Endometrial microvascular endothelial cells (primary cell): ENCODE results near the gene DCXR. TPM values are rescaled to one million over a fixed set of nuclear protein-coding genes. Genes with fewer than 3 reads are reported as not detected.

Experiments
- in situ Hi-C: cut with HindIII; loops from 2 replicates; pipeline ENCODE4 v1.10.0; 2017; ENCODE audit warnings: low sequenced_read_pairs, low pct_unique_long_range_greater_than_20kb; ENCODE audit errors: inconsistent ontology term
- total RNA-seq: library from RNA; depleted of rRNA; stranded (reverse); fragments of >200 nt; gene quantifications from one replicate; pipeline ENCODE4 v1.2.3, GENCODE V29; 2015; ENCODE audit errors: inconsistent ontology term

DCXR gene
- total RNA-seq, 1 donor from 2014 or later = 133 TPM

DNA sequence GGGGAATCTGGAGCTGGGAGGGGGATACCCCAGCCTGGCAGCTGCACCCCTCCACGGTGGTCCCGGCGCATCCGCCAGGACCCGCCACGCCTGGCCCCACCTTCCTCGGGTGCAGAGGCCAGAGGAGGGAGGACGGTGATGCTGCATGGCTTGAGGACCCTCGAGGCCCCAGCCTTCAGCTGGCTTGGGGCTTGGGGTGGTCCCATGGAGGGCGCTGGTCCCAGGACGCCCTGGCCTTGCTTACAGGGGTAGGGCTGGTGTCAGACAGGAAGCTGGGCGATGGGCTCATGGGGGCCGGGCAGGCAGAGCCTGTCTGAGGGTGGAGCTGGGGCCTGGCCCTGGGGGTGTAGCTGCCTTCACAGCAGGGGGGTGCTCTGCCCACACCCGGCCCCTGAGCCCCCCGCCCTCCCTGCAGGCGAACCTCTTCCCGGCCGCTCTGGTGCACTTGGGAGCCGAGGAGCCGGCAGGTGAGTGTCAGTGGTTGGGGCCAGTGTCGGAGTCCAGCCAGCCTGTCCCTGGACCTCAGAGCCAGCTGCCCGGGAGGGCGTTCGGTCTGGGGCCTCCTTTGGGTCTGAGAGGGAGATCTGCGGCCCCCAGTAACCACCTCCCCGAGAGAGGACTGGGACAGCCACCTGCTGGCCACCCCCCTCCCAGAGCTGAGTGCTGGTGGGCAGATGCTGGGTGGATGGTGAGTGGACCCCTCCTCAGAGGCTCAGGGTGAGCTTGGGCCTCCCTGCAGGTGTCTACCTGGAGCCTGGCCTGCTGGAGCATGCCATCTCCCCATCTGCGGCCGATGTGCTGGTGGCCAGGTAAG is 21.2 kb downstream of the DCXR start:
- in situ Hi-C loops = no loop called here

DNA sequence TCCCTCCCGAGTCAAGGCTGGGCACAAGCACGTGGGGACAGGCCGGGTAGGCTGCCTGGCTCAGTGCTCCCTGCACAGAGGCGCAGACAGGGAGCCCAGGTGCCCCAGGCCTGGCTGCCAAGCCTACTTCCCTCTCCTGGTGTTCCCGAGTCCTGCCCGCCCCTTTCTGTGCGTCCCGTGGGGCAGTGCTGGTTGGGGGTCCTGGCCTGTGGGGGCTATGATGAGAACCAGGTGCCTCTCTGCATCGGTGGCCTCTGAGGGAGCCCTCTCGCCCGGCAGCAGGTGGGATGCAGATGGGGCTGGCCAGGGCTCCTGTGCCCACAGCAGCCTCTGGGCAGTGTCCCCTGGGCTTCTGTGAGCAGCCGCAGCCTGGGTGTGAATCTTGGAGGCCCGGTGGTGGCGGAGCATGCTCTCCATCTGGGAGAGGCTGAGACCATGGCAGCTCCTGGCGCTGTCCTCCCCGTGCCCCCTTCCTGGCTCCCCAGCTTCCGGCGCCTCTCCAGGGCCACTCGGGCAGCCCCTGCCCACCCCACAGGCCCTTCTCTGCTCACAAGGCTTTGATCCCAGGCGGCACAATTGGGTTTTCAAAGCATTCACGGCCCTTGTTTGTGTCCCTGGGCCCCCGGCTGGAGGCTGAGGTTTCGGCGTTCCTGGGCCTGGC is 22.1 kb downstream of the DCXR start:
- in situ Hi-C loops = no loop called here

DNA sequence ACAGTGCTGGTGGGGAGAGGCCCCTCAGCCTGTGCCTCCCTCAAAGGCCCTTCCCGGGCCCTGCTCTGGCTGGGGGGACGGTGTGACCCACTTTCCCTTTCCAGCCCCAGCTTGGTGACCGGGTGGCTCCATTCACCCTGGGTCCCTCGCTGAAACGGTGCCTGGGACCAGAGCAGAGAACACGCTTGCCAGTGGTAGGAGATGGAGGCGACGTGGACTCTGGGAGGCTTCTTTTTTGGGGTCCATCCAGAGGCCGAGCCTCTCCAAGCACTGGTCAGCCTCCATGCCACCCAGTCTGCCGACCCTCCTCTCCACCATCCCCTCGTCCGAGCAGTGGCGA is 22.6 kb downstream of the DCXR start:
- in situ Hi-C loops = no loop called here

DNA sequence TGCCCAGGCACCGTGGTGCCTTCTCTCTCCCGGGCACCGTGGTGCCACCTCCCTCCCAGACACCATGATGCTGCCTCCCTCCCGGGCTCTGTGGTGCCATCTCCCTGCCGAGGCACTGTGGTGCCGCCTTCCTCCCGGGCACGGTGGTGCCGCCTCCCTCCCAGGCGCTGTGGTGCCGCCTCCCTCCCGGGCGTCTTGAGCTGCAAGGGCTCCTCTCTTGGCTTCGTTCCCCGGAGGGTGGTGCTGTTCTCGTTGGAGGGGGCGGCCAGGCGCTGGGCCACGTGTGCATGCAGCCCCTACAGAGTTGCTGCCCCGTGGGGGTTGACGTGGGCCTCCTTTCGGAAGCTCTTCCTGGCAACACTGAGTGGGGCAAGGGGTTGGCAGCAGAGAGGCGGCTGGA is 23.1 kb downstream of the DCXR start:
- in situ Hi-C loops = no loop called here

DNA sequence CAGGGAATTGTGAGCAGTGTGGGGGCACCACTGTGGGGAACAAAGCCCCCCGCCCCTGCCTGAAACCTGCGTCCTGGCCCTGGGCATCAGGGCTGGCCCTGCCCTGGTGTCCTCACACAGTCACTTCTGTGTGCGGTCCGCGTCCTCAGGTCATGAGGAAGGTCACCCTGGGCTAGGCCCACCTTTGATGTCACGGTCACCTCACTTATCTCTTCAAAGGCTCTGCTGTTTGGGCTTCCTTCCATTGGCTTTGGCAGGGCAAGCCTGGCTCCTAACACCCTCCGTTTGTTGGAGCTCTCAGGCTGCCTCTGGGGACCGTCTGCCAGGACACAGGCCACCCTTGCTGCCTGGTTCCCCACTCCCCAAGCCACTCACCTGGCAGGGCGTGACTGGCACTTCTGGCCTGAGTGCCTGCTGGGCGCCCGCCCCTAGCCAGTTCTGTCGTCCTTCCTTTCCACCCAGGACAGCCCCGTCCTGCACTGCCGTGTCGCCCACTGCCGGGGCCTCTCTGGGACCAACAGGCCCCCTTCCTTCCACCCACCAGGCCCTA is 23.6 kb downstream of the DCXR start:
- in situ Hi-C loops = no loop called here

DNA sequence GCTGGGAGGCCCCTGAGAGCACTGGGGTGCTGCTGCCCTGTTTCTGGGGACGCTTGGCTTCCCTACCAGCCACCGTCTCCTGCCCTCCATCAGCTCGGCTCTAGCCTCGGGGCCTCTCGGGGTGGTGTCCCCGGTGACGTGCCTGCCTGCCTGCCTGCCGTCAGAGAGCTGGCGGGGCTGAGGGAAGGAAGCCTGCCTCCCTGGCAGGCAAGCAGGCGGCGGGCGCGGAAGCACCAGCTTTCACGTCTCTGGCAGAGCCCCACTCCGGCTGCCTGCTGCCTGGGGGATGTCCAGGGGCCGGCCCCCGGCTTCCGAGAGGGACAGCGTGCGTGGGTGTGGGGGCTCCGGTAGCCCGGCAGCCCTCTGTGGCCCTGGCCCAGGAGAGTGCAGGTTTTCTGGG is 24.2 kb downstream of the DCXR start:
- in situ Hi-C loops = no loop called here

DNA sequence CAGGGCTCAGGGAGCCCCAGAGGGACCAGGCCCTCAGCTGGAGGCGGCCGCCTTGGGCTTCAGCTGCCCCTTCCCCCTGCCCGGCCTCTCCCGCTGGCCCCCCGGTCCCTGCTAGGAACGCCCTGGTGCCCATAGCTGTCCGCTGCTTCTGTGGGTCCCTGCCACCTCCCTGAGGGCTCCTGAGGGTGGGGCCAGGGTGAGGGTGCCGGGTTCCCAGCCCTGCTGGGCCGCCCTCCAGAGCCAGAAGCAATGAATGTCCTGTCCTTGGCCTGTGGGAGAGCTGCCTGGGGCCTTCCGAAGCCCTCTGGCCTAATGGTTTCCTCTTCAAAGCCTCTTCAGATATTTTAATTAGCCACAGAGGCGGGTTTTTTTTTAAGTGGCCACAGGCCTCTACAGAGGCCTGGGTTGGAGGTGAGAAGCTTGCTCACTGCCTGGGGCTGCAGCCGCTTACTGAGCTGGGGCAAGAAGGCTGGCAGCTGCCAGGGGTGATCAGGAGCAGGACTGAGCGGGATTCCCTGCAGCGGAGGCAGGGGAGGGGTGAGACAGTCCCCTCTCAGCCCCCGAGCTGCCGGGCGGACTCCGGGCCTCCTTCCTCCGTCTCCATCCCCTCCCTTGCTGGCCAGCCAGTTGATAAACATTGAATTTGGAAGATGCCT is 24.7 kb downstream of the DCXR start:
- in situ Hi-C loops = no loop called here

DNA sequence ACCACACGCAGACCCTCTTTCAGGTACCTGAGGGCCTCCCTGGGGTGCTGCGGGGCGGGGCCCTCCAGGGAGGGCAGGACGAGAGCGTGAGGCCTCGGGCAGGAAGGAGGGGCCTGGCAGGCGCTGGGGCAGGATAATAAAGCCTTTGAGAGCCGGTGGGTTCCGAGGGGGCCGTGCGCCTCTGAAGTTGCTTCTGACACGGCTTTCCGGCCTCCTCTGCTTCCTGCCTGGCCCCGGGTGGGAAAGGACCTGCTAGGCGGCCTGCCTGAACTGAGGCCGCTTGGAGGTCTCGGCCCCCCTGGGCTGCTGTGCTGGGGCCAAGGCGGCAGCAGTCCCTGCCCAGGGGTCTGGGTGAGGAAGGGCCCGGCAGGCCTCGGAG is 25.2 kb downstream of the DCXR start:
- in situ Hi-C loops = no loop called here

DNA sequence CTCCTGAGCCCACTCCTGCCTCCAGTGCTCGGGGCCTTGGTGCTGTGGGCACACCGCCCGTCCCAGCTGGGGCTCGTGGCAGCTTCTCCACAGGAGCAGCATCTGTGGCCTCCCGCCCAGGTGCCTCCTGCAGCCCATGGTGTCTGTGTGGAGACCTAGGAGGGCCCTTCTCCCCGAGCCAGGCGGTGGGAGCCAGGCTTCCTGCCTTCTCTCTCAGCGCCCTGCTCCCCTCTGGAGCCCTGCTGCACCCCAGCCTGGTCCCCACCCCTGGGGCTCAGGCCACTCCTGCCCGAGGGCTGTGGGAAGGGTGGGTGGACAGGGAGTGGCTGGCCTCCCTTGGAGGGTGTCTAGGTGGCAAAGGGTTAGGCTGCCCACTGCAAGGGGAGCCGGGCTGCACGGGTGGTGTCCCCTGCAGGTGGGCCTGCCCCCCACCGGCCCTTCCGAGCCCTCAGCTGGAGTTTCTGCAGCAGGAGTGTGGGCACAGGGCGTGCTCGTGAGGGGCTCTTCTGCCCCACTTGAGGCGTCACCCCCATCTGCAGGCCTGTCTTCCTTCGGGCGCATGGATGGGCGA is 25.8 kb downstream of the DCXR start:
- in situ Hi-C loops = no loop called here

DNA sequence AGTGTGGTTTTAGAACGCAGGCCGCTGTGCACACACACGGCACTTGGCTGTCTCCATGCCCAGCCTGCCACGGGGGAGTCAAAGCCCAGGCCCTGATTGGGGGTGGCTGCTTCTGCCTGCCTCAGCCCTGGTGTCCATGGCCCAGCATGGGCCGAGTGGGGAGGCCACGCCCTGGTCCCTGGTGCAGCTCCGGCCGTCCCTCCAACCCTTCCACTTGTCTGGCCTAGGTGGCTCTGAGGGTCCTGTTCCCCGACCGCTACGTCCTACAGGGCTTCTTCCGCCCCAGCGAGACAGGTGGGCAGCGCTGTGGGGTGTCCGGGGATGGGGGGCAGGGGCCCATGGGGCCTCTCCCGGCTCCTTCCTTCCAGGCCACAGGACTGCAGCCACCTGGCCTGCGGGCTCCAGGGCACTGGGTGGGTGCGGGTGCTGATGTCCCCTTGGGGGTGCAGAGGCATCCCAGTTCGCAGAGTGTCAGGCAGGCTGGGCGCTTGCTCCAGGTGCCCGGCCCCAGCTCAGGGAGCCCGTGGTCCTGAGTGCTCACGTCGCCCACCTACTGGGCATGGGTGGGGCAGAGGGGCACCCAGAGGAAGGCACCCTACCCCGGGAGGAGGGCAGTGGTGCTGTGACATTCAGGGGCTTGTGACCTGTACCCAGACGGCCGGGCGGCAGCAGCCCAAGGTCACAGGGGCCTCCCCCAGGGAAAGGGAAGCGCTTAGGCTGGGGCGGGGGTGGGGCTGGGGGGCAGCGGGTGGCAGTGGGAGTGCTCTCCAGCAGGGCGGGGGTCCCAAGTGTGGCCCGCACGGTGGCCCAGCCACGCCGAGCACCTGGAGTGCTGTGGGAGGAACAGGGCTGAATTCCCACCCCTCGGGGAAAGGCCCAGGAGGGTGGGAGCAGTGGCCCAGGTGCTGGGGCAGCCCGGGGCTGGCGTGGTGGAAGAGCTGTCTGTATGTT is 26.6 kb downstream of the DCXR start:
- in situ Hi-C loops = no loop called here

DNA sequence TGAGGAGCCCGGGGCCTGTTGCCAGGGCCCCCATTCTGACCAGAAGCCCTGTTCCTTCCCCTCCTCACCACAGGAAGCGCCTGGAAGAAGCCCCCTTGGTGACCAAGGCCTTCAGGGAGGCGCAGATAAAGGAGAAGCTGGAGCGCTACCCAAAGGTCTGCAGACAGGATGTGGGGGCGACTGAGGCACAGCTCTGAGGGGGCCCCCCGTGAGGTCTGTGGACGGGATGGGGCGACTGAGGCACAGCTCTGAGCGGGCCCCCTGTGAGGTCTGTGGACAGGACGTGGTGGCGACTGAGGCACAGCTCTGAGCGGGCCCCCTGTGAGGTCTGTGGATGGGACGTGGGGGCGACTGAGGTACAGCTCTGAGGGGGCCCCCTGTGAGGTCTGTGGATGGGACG is 28.1 kb downstream of the DCXR start:
- in situ Hi-C loops = no loop called here

DNA sequence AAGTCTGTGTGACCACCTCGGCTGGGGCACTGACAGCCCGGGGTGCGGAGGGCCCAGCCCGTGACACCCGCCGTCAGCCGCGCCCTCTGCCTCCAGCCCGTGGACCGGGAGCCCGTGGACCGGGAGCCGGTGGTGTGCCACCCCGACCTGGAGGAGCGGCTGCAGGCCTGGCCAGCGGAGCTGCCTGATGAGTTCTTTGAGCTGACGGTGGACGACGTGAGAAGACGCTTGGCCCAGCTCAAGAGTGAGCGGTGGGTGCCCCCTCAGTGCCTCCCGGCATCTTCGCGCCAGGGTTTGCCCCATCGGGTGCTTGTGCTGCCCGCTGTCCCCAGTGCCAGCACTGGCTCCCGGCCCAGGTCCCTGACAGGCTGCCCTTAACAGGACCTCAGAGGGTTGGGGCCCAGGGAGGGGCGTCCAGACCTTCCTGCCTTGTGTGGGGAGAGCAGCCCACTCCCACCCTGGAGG is 28.5 kb downstream of the DCXR start:
- in situ Hi-C loops = no loop called here

DNA sequence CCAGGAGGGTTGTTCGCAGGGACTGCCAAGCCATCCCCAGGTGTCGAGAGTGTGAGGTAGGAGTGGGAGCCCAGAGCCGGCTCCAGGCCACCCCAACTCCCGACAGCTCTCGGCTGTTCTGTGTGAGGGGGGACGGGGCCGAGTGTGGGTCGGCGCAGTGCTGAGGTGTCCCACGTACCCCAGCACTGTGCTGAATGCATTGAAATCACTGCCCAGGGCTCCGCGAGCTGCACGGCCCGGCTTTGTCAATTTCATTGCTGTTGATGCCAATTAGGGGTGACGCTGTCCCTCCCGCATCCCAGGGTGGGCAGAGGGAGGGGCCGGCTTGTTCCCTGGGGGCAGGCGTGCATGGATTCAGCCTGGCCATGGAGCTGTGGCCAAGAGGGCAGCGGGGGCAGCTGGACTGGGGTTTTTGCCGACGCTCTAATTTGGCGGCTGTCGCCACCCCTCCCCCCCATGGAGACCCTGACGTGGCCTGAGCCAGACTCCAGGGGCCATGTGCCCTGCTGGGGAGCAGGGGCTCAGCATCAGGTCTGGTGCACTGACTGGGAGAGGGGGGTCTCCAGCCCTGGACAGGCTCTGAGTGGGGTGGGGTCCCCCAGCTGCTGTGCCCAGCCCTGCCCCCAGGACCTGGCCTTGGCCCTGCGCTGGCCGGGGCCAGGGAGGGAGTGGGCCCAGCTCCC is 29.1 kb downstream of the DCXR start:
- in situ Hi-C loops = no loop called here

DNA sequence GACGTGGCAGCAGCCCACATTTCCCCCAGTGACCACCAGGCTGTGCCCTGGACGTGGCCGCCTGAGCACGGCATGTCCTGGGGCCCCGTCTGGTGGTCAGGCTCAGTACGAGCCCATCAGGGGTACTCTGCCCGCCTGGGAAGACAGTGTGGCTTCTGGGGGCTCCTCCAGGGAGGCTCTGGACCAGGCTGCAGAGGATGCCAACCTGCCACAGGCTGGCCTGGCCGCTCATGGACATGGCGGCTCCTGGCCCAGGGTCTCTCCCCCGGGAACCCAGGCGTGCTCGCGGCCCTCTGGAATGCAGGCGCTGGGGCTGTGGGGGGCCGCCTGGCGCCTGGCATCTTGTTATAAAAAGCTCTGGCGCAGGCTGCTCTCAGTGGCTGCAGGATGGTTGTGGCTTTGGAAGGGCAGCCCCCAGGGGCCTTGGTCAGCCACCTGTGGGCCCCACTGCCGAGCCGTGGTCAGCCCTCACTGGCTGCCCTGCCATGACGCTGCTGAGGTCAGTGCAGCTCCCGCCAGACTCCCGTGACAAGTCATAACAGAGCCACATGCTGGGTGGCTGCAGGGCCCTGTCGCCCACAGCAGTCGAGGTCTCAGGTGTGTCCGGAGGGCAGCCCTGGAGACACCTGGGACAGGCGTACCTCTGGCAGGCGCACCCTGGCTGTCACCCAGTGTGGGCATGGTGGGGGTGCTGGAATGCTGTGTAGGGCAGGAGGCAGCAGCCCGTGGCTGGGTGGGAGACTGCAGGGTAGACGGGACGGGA is 29.8 kb downstream of the DCXR start:
- in situ Hi-C loops = no loop called here

DNA sequence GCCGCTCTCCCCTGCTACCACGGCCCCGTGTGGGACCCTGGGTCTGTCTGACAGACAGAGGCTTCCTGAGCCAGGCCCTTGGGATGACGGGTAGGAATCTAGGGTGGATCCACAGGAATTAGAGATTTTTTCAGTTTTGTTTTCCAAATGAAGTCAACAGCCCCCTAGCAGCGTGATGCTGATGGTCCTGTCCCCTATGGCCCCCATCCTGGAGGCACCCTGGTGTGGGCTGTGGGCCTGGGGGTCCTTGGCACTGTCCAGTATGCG is 30.3 kb downstream of the DCXR start:
- in situ Hi-C loops = no loop called here

DNA sequence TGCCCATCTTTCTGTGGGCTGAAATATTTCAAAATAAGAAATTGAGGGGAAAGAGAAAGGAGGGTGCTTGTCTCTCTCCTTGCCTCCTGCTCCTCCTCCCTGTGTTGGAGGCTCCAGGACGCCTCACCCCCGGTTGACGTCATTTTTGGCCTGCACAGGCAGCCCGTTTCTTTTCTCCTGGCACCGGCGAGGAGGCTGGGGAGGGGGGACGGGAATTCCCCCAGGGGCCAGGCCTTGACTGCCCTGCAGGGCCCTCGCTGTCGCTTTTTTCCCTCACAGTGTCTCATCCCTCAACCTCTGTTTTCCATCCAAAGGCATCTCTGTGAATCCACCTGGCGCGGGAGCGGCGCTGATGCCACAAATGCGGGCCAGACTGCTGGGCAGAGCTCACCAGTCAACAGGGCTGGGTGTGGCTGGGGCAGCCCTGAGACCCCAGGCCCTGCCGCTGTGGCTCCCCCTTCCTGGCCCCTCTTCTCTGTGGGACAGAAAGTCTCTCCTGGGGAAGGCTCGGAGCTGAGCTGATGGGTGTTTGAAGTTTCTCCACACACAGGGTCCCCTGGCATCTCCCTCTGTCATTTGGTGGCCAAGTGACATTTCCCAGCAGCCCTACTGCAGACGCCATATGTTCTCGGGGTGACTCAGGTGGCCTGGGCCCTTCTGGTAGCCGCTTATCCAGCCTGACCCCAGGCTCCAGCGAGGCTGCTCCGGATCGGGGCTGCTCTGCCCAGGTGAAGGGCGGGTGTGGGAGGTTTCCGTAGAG is 30.8 kb downstream of the DCXR start:
- in situ Hi-C loops = no loop called here
